Measurements from ENCODE around the gene FRS2. TPM values are rescaled to one million over a fixed set of nuclear protein-coding genes. Genes with fewer than 3 reads are reported as not detected.
"Not testable (repeated sequence)": the region's sequence is repeated elsewhere in the genome, so short reads cannot be mapped to it uniquely, and the experiment has no call there.

Gene FRS2
- total RNA-seq, 2 donors from 2014 or later = 11.0 to 12.8 TPM

- ATAC-seq (replicated peaks) = no peak
- Mint-ChIP-seq H3K4me3 (no peak overlapping the region), H3K27me3 (no peaks in the 10 kb centered on the region), H3K36me3 (ENCODE audit: low read depth) (no peaks in the 10 kb centered on the region), H3K27ac (no peak overlapping the region), H3K4me1 (no peaks in the 10 kb centered on the region), H3K9me3 (no peaks in the 10 kb centered on the region)
Measured at GRCh38 chr12:69443916-69444315, 26.3 kb upstream of the FRS2 start.

GRCh38 chr12:69447892-69448291 is 22.3 kb upstream of the FRS2 start:
- Mint-ChIP-seq H3K36me3 (ENCODE audit: low read depth) (no peaks in the 10 kb centered on the region), H3K27me3 (no peaks in the 10 kb centered on the region), H3K4me3 (no peak overlapping the region), H3K9me3 (no peaks in the 10 kb centered on the region), H3K27ac (no peak overlapping the region), H3K4me1 (no peaks in the 10 kb centered on the region)
- ATAC-seq (replicated peaks) = no peak

DNA sequence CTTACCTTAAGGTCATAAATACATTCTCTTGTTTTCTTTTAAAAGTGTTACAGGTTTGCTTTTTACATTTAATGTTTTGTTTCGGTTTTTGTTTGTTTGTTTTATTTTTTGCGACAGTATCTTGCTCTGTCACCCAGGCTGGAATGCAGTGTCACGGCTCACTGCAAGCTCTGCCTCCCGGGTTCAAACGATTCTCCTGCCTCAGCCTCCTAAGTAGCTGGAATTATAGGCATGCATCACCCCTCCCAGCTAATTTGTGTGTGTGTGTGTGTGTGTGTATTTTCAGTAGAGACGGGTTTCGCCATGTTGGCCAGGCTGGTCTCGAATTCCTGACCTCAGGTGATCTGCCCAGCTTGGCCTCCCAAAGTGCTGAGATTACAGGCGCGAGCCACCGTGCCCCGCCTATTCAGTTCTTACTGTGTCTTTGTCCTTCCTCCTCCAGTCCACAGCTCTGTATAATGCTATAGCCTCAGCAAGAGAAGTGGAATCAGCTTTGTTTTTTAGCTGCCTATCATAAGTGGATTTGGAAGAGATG is 17.5 kb upstream of the FRS2 start:
- not testable (repeated sequence) for H3K27ac Mint-ChIP-seq; H3K4me1 Mint-ChIP-seq; H3K27me3 Mint-ChIP-seq; ATAC-seq (replicated peaks); H3K36me3 Mint-ChIP-seq (ENCODE audit: low read depth); H3K4me3 Mint-ChIP-seq; H3K9me3 Mint-ChIP-seq

- Mint-ChIP-seq H3K4me1 (no peaks in the 10 kb centered on the region), H3K27me3 (no peaks in the 10 kb centered on the region), H3K4me3 (no peak overlapping the region), H3K27ac (no peak overlapping the region), H3K36me3 (ENCODE audit: low read depth) (no peaks in the 10 kb centered on the region), H3K9me3 (no peaks in the 10 kb centered on the region)
- no peak for ATAC-seq (replicated peaks)
Measured at GRCh38 chr12:69456239-69456638, 13.9 kb upstream of the FRS2 start.

DNA sequence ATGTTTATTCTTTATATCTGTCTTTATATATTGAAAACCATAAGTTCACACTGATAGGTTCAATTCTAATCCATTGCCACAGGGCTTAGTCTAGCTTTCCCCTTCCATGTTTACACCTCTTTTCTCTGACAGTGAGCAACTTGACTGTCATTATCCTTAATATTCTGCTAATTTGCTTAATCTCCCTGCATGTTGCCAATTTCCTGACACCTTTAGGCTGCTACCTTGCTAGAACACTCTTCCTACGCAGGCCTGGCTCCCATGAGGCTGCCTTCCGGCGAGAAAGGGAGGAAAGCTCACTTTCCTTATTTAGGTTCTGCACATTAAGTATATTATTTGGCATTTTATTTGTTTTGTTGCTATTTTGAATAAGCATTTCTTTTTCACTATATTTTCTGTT is 12.8 kb upstream of the FRS2 start:
- Mint-ChIP-seq H3K36me3 (ENCODE audit: low read depth) (no peaks in the 10 kb centered on the region), H3K4me3 (no peak overlapping the region)

GRCh38 chr12:69459477-69459876 is 10.7 kb upstream of the FRS2 start:
- Mint-ChIP-seq H3K9me3 (no peaks in the 10 kb centered on the region), H3K36me3 (ENCODE audit: low read depth) (no peaks in the 10 kb centered on the region), H3K27ac (no peak overlapping the region), H3K4me3 (no peak overlapping the region), H3K27me3 (no peaks in the 10 kb centered on the region), H3K4me1 (no peaks in the 10 kb centered on the region)
- no peak for ATAC-seq (replicated peaks)

More for the DNA sequence above, 12.8 kb upstream of the FRS2 start:
- Mint-ChIP-seq H3K9me3 (no peaks in the 10 kb centered on the region), H3K27ac (no peak overlapping the region), H3K4me1 (no peaks in the 10 kb centered on the region), H3K27me3 (no peaks in the 10 kb centered on the region)
- no peak for ATAC-seq (replicated peaks)

DNA sequence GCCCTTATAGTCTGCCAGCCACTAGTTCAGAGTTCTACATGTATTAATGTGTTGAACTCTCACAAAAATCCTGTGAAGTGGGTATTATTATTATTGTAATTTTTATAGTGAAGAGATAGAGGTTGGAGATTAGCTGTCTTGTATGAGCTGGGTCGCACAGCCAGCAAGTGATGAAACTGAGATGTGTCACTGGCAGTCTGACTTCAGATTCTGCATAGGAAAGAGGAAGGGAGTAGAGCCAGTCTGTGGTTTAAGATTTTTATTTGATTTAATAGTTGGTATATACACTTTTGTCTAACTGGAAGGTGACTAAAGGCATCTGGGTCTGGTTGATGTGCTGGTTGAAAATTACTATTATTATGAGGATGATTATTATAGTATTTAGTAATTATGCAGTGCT is 5.8 kb upstream of the FRS2 start:
- no peak overlapping the region for H3K27ac Mint-ChIP-seq
- no peaks in the 10 kb centered on the region for H3K36me3 Mint-ChIP-seq (ENCODE audit: low read depth)
- no peaks in the 10 kb centered on the region for H3K27me3 Mint-ChIP-seq
- no peaks in the 10 kb centered on the region for H3K9me3 Mint-ChIP-seq
- ATAC-seq (replicated peaks) = no peak
- no peaks in the 10 kb centered on the region for H3K4me1 Mint-ChIP-seq
- no peak overlapping the region for H3K4me3 Mint-ChIP-seq

DNA sequence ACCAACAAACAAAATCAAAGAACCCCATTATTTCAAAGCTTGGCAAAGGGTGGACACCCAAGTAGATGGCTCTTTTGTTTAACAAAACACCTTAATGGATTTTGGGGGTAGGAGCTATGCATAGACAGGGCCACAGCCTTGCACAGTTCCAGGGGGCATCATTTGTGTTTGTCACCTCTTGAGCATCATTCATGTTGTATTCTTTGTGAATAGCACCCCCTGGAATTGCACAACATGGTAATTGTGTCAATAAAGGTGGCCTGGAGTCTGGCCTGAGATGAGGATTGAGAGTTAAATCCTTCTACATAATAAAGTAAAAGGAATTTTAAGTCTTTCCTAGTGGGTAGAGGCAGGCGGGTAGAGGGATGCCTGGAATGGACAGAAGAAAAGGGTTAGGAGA is 3.3 kb upstream of the FRS2 start:
- no peak overlapping the region for H3K4me3 Mint-ChIP-seq
- no peaks in the 10 kb centered on the region for H3K9me3 Mint-ChIP-seq
- no peaks in the 10 kb centered on the region for H3K36me3 Mint-ChIP-seq (ENCODE audit: low read depth)
- no peak overlapping the region for H3K27ac Mint-ChIP-seq
- peaks cover 8% of the 10 kb centered on the region for H3K4me1 Mint-ChIP-seq
- ATAC-seq (replicated peaks) = no peak
- no peaks in the 10 kb centered on the region for H3K27me3 Mint-ChIP-seq

- peaks cover 12% of the 10 kb centered on the region for H3K4me1 Mint-ChIP-seq
- H3K27ac Mint-ChIP-seq = no peak overlapping the region
- no peaks in the 10 kb centered on the region for H3K9me3 Mint-ChIP-seq
- H3K36me3 Mint-ChIP-seq (ENCODE audit: low read depth) = no peaks in the 10 kb centered on the region
- no peak overlapping the region for H3K4me3 Mint-ChIP-seq
- no peaks in the 10 kb centered on the region for H3K27me3 Mint-ChIP-seq
- no peak for ATAC-seq (replicated peaks)
Measured at GRCh38 chr12:69467366-69467765, 2.8 kb upstream of the FRS2 start.

GRCh38 chr12:69468237-69469026 is 1.8 kb upstream of the FRS2 start:
- H3K36me3 Mint-ChIP-seq (ENCODE audit: low read depth) = peaks cover 4% of the 10 kb centered on the region
- H3K4me1 Mint-ChIP-seq = peaks cover 20% of the 10 kb centered on the region
- H3K27ac Mint-ChIP-seq = no peak overlapping the region
- no peaks in the 10 kb centered on the region for H3K27me3 Mint-ChIP-seq
- no peak overlapping the region for H3K4me3 Mint-ChIP-seq
- ATAC-seq (replicated peaks) = no peak
- no peaks in the 10 kb centered on the region for H3K9me3 Mint-ChIP-seq

DNA sequence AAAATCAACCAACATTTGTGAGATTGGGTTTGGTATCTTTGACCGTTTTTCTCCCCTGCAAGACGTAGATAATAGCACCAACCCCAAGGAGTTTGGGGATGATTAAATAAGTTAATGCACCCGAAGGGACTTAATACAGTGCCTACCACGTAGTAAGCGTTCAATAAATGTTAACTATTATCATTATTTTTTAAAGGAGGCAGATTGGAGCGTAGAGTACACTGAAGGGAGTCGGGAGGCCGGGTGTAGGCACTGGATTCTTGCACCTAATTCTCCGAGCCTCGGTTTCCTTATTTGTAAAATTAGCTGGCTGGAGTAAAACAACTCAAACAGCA is 367 bp upstream of the FRS2 start:
- Mint-ChIP-seq H3K36me3 (ENCODE audit: low read depth) (peaks cover 13% of the 10 kb centered on the region), H3K4me3 (peak overlapping the region; percentile 81), H3K27ac (peak overlapping the region; percentile 96), H3K9me3 (no peaks in the 10 kb centered on the region), H3K4me1 (peaks cover 31% of the 10 kb centered on the region), H3K27me3 (no peaks in the 10 kb centered on the region)
- no peak for ATAC-seq (replicated peaks)

- H3K36me3 Mint-ChIP-seq (ENCODE audit: low read depth) = peaks cover 13% of the 10 kb centered on the region
Measured at GRCh38 chr12:69471076-69471430, 865 bp downstream of the FRS2 start.

DNA sequence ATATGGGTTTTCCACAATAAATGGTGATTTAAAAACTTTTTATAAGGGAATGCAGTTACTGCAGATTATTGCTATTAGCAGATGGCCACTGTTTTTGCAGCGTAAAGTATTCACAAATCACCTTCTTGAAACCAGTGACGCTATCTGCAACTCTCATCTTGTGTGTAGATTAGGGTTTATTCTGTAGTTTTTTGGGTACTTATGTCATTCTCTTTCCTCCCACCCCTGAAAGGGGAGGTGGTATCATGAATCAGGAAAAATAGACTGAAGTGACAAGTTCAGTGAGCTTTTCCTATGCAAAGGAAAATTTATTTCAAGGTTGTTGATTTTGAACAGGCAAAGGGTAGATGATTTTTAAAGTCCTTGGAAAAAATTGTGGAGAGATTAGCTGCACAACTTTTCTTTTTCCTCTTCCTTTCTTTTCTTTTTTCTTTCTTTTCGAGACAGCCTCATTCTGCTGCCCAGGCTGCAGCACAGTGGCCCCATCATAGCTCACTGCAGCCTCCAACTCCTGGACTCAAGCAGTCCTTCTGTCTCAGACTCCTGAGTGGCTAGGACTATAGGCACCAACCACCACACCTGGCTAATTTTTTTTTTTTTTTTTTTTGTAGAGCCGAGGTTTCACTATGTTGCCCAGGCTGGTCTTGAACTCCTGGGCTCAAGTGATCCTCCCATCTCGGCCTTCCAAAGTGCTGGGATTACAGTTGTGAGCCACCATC is 1.6 kb downstream of the FRS2 start:
- peaks cover 13% of the 10 kb centered on the region for H3K36me3 Mint-ChIP-seq (ENCODE audit: low read depth)
- no peaks in the 10 kb centered on the region for H3K27me3 Mint-ChIP-seq
- no peaks in the 10 kb centered on the region for H3K9me3 Mint-ChIP-seq
- no peak for ATAC-seq (replicated peaks)
- H3K4me1 Mint-ChIP-seq = peaks cover 31% of the 10 kb centered on the region
- H3K4me3 Mint-ChIP-seq = peak overlapping the region; percentile 81
- peak overlapping the region; percentile 96 for H3K27ac Mint-ChIP-seq

More at GRCh38 chr12:69471076-69471430, 865 bp downstream of the FRS2 start:
- ATAC-seq (replicated peaks) = no peak
- H3K9me3 Mint-ChIP-seq = no peaks in the 10 kb centered on the region
- peak overlapping the region; percentile 96 for H3K27ac Mint-ChIP-seq
- peaks cover 31% of the 10 kb centered on the region for H3K4me1 Mint-ChIP-seq
- no peaks in the 10 kb centered on the region for H3K27me3 Mint-ChIP-seq
- peak overlapping the region; percentile 81 for H3K4me3 Mint-ChIP-seq

DNA sequence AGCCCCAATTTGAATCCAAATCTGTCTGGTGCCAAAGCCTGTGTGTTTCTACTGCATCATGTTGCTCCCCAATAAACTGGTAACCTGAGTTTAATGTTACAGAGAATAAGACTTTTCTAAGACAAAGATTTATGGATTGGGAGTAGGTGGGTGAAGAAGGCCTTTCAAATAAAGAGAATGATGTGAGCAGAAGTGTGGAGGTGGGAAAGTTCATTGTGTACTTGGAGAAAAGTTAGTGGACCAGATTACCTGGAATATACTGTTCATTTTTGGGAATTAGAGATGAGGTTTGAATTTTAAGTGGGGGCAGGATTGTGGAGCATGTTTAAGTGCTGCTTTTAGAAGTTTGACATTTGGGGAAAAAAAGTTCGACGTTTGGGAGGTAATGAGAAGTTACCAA is 3.1 kb downstream of the FRS2 start:
- Mint-ChIP-seq H3K27ac (no peak overlapping the region), H3K27me3 (no peaks in the 10 kb centered on the region), H3K4me1 (peaks cover 31% of the 10 kb centered on the region), H3K9me3 (no peaks in the 10 kb centered on the region), H3K36me3 (ENCODE audit: low read depth) (peaks cover 13% of the 10 kb centered on the region), H3K4me3 (no peak overlapping the region)
- no peak for ATAC-seq (replicated peaks)

DNA sequence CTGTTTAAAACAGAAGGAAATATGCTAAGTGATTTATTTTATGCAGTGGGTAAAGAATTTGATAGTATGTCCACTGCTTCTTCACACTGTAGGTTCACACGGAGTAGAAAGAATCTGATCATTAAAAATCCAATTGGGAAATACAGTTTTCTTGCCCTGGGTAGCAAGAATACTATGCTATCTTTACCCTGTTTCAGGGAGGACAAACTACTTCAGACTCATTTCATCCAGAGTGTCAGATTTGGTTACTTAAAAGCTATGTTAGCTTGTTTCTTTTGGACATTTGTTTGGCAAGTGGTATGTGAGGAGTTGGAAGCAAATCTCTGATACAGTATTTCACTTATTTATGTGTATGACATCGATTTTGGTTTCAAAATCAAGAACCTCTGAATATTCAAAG is 4.3 kb downstream of the FRS2 start:
- no peak for ATAC-seq (replicated peaks)
- Mint-ChIP-seq H3K36me3 (ENCODE audit: low read depth) (peaks cover 13% of the 10 kb centered on the region), H3K9me3 (no peaks in the 10 kb centered on the region), H3K4me3 (no peak overlapping the region), H3K4me1 (peaks cover 31% of the 10 kb centered on the region), H3K27me3 (no peaks in the 10 kb centered on the region), H3K27ac (peak overlapping the region; percentile 52)
